AG09319 (cell line): ENCODE data around the gene ZBTB16.
A peak's percentile ranks its signal among the peaks of the same experiment; 100 is the strongest.

Source experiments
- DNase-seq: peaks from one replicate; pipeline ENCODE4 v3.0.0-alpha.2; 2010; ENCODE audit warnings: low read depth; ENCODE audit errors: extremely low read depth
- CTCF ChIP-seq: IDR thresholded peaks from 2 replicates; pipeline ENCODE4 v1.5.1; 2011; ENCODE audit warnings: low read depth, mild to moderate bottlenecking, inconsistent platforms, low read length, moderate library complexity

The ZBTB16 gene

GRCh38 chr11:114179234-114179941, 119.9 kb downstream of the ZBTB16 start:
- TF ChIP-seq CTCF: no peak
- no peak for DNase-seq

GRCh38 chr11:114180301-114181055, 121.0 kb downstream of the ZBTB16 start:
- no peak for DNase-seq
- peak; percentile 33 for TF ChIP-seq CTCF

GRCh38 chr11:114181195-114181594, 121.7 kb downstream of the ZBTB16 start:
- TF ChIP-seq CTCF: no peak
- DNase-seq: no peak

GRCh38 chr11:114181752-114182151, 122.2 kb downstream of the ZBTB16 start:
- DNase-seq: no peak

GRCh38 chr11:114182471-114183043, 123.0 kb downstream of the ZBTB16 start:
- no peak for TF ChIP-seq CTCF
- DNase-seq: no peak

More at GRCh38 chr11:114181752-114182151, 122.2 kb downstream of the ZBTB16 start:
- no peak for TF ChIP-seq CTCF

- DNase-seq: no peak
- TF ChIP-seq CTCF: no peak
Measured at GRCh38 chr11:114183044-114183511, 123.6 kb downstream of the ZBTB16 start.

- DNase-seq: no peak
- no peak for TF ChIP-seq CTCF
Measured at GRCh38 chr11:114185436-114185835, 125.9 kb downstream of the ZBTB16 start.
